ENCODE data around the gene HOOK1.

DNA sequence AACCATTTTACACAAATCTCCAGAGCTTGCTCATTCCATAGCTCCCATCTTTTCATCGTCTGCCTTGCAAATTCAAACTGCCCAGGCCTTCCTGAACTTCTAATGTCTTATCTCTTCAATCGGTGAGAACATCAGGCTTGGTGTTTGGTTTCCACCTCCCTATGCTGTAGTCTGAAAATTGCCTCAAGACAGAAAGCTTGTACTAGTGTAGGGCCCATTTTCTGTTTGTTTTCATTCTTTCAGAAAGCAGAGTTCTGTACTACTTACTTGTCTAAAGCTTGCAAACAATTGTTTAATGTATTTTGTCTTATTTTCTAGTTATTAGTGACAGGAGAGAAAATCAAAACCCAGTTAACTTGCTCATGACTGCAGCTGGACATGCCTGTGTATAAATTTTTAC is 16.8 kb downstream of the HOOK1 start:
- TF ChIP-seq, protein P1, sequence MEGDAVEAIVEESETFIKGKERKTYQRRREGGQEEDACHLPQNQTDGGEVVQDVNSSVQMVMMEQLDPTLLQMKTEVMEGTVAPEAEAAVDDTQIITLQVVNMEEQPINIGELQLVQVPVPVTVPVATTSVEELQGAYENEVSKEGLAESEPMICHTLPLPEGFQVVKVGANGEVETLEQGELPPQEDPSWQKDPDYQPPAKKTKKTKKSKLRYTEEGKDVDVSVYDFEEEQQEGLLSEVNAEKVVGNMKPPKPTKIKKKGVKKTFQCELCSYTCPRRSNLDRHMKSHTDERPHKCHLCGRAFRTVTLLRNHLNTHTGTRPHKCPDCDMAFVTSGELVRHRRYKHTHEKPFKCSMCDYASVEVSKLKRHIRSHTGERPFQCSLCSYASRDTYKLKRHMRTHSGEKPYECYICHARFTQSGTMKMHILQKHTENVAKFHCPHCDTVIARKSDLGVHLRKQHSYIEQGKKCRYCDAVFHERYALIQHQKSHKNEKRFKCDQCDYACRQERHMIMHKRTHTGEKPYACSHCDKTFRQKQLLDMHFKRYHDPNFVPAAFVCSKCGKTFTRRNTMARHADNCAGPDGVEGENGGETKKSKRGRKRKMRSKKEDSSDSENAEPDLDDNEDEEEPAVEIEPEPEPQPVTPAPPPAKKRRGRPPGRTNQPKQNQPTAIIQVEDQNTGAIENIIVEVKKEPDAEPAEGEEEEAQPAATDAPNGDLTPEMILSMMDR (IDR thresholded peaks at IDR 0.05; ENCODE audit: low read length): no peak
- no peak for TF ChIP-seq EZH2 (IDR thresholded peaks at IDR 0.05; ENCODE audit: borderline replicate concordance, low read length)
